AG10803 (cell line): ENCODE measurements around the gene ADM2.
A peak's percentile ranks its signal among the peaks of the same experiment; 100 is the strongest.

Experiments used
- DNase-seq: peaks from one replicate; pipeline ENCODE4 v3.0.0; 2010; ENCODE audit warnings: low read depth
- H3K4me3 ChIP-seq: 2 replicates; pipeline ENCODE4 v1.5.1; 2011; ENCODE audit warnings: mild to moderate bottlenecking, low read length, control low read depth
- CTCF ChIP-seq: conservative IDR thresholded peaks from 2 replicates; pipeline ENCODE4 v1.5.1; 2011; ENCODE audit warnings: mild to moderate bottlenecking, low read length, control low read depth, inconsistent platforms

The ADM2 gene

GRCh38 chr22:50505276-50505775, 24.0 kb downstream of the ADM2 start:
- TF ChIP-seq CTCF, result no peak
- H3K4me3 ChIP-seq, result no peak overlapping the region
- DNase-seq, result no peak

- no peak for DNase-seq
- TF ChIP-seq CTCF, result no peak
Observed at GRCh38 chr22:50505776-50506610, 24.6 kb downstream of the ADM2 start.

GRCh38 chr22:50506611-50507420, 25.5 kb downstream of the ADM2 start:
- no peak for TF ChIP-seq CTCF
- DNase-seq, result no peak
- peak overlapping the region; percentile 97 for H3K4me3 ChIP-seq

More at GRCh38 chr22:50505776-50506610, 24.6 kb downstream of the ADM2 start:
- peak overlapping the region; percentile 97 for H3K4me3 ChIP-seq

- DNase-seq, result no peak
- no peak for TF ChIP-seq CTCF
- peak within 1 kb of the TSS; percentile 97 for H3K4me3 ChIP-seq
Observed at GRCh38 chr22:50507421-50507990, 26.2 kb downstream of the ADM2 start, which contains the start of gene LMF2. TSS of gene LMF2 (minus strand) at chr22:50507702. CDS start at chr22:50507675, 27 bp downstream.

- peak within 1 kb of the TSS; percentile 97 for H3K4me3 ChIP-seq
- no peak for TF ChIP-seq CTCF
- DNase-seq, result peak; percentile 94
Observed at GRCh38 chr22:50507991-50508884, 26.9 kb downstream of the ADM2 start, which contains the start of gene NCAPH2. TSS of gene NCAPH2 (plus strand) at chr22:50508224. CDS start at chr22:50508338, 114 bp downstream.

GRCh38 chr22:50508897-50509296, 27.6 kb downstream of the ADM2 start:
- no peak for DNase-seq
- TF ChIP-seq CTCF, result no peak
- H3K4me3 ChIP-seq, result peak overlapping the region; percentile 86
